ENCODE data around the gene ITGB7. TPM values are rescaled to one million over a fixed set of nuclear protein-coding genes. Genes with fewer than 3 reads are reported as not detected.

Gene ITGB7
- total and polyA plus RNA-seq, 3 donors from 2014 or later: 0.24 to 3.7 (median 1.2) TPM

GRCh38 chr12:53227836-53228235 is 20.8 kb upstream of the ITGB7 start:
- no peak overlapping the region for H3K27ac ChIP-seq

GRCh38 chr12:53227341-53227740 is 20.3 kb upstream of the ITGB7 start:
- no peaks in the 10 kb centered on the region for H3K36me3 ChIP-seq (ENCODE audit: low read depth, missing control alignments)
- no peaks in the 10 kb centered on the region for H3K9me3 ChIP-seq
- H3K27ac ChIP-seq: no peak overlapping the region
- intact Hi-C loops (cut with DNase I; ENCODE audit: low total_unique reads): no loop called here
- peaks cover 22% of the 10 kb centered on the region for H3K4me1 ChIP-seq
- no peaks in the 10 kb centered on the region for H3K27me3 ChIP-seq
- TF ChIP-seq POLR2A (IDR thresholded peaks at IDR 0.05): no peak
- no peak for TF ChIP-seq CTCF (IDR thresholded peaks at IDR 0.05)
- no peak for DNase-seq
- 90 to 92% methylated on average over 2 to 11 of the region's 11 CpGs for WGBS, 2 donors
- no peak overlapping the region for H3K4me3 ChIP-seq

More at GRCh38 chr12:53227836-53228235, 20.8 kb upstream of the ITGB7 start:
- peaks cover 24% of the 10 kb centered on the region for H3K4me1 ChIP-seq
- intact Hi-C loops (cut with DNase I; ENCODE audit: low total_unique reads): no loop called here
- TF ChIP-seq CTCF (IDR thresholded peaks at IDR 0.05): no peak
- TF ChIP-seq POLR2A (IDR thresholded peaks at IDR 0.05): no peak
- H3K36me3 ChIP-seq (ENCODE audit: low read depth, missing control alignments): no peaks in the 10 kb centered on the region
- H3K4me3 ChIP-seq: no peak overlapping the region
- no peaks in the 10 kb centered on the region for H3K9me3 ChIP-seq
- 80 to 100% methylated on average over 1 of the region's 1 CpG for WGBS, 2 donors
- DNase-seq: no peak
- H3K27me3 ChIP-seq: no peaks in the 10 kb centered on the region

- Histone ChIP-seq H3K9me3 (no peaks in the 10 kb centered on the region), H3K4me1 (peaks cover 24% of the 10 kb centered on the region), H3K4me3 (no peak overlapping the region), H3K27me3 (no peaks in the 10 kb centered on the region), H3K27ac (no peak overlapping the region), H3K36me3 (ENCODE audit: low read depth, missing control alignments) (no peaks in the 10 kb centered on the region)
- no peak for TF ChIP-seq POLR2A (IDR thresholded peaks at IDR 0.05)
- no peak for TF ChIP-seq CTCF (IDR thresholded peaks at IDR 0.05)
- DNase-seq: no peak
- intact Hi-C loops (cut with DNase I; ENCODE audit: low total_unique reads): no loop called here
- 96 to 98% methylated on average over 4 of the region's 4 CpGs for WGBS, 2 donors
Observed at GRCh38 chr12:53226815-53227214, 19.8 kb upstream of the ITGB7 start.

GRCh38 chr12:53225635-53226424 is 18.8 kb upstream of the ITGB7 start:
- no peaks in the 10 kb centered on the region for H3K9me3 ChIP-seq
- no peak for TF ChIP-seq CTCF (IDR thresholded peaks at IDR 0.05)
- TF ChIP-seq POLR2A (IDR thresholded peaks at IDR 0.05): no peak
- no peak overlapping the region for H3K4me3 ChIP-seq
- DNase-seq: no peak
- H3K4me1 ChIP-seq: peaks cover 16% of the 10 kb centered on the region
- 87 to 90% methylated on average over 10 of the region's 10 CpGs for WGBS, 2 donors
- no peak overlapping the region for H3K27ac ChIP-seq
- intact Hi-C loops (cut with DNase I; ENCODE audit: low total_unique reads): no loop called here
- no peaks in the 10 kb centered on the region for H3K36me3 ChIP-seq (ENCODE audit: low read depth, missing control alignments)
- no peaks in the 10 kb centered on the region for H3K27me3 ChIP-seq
